HG02678 (cell line): ENCODE results near the gene GGPS1.
"Not testable (repeated sequence)": the region's sequence is repeated elsewhere in the genome, so short reads cannot be mapped to it uniquely, and the experiment has no call there.

Experiments used
- ATAC-seq: cut with Tn5 transposase; IDR thresholded peaks from one replicate; pipeline ENCODE4 v1.9.1; 2021; ENCODE audit warnings: mild to moderate bottlenecking, moderate library complexity; ENCODE audit not compliant: unreplicated experiment

Gene GGPS1

DNA sequence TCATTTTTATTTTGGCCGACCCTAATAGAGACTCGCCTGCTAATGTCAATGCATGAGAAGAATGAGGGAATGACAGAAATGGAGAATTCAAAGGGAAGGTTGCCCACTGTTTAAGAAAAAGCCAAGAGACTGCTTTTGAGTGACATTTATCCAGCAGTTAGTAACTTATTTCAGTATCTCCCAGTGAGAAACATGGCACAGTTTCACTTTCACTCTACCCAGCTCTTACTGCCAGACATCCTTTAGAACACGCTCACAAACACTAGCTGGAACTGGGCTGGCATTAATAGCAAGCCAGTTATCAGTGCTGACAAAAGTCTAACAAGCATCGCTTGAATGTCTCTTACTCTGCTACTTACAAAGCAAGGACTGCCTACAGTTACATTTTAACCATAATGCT is 8.5 kb downstream of the GGPS1 start:
- no peak for ATAC-seq

DNA sequence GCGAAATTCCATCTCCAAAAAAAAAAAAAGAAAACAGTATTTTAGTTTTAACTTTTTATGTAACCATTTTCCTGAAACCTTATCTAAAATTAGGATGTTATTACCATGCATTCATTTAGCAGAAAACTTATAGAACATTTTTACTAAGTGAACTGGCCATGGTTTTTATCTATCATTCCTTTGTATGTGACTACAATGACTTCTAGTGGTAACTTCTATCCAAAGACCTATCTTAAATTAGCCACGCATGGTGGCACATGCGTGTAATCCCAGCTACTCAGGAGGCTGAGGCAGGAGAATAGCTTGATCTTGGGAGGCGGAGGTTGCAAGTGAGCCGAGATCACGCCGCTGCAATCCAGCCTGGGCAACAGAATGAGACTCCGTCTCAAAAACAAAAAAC is 11.4 kb downstream of the GGPS1 start:
- ATAC-seq = no peak

DNA sequence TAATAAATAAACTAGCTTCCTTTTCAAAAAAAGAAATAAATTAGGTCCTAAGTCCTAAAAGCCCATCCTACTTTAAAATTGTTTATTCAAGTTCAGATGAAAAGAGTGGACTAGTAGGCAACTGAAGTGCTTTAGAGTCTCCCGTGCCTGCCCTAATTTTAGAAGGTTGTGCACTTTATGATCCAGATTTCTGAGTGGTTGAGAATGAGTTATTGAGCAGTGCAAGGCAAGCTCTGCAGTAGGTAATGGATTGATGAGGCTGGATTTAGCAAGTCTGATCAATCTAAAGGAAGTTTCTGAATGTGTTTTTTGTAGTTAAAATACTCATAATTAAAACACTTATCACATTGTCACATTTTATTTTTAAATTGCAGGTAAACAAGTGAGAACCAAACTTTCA is 13.0 kb downstream of the GGPS1 start:
- no peak for ATAC-seq

DNA sequence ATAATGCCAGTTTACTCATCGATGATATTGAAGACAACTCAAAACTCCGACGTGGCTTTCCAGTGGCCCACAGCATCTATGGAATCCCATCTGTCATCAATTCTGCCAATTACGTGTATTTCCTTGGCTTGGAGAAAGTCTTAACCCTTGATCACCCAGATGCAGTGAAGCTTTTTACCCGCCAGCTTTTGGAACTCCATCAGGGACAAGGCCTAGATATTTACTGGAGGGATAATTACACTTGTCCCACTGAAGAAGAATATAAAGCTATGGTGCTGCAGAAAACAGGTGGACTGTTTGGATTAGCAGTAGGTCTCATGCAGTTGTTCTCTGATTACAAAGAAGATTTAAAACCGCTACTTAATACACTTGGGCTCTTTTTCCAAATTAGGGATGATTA is 13.7 kb downstream of the GGPS1 start:
- no peak for ATAC-seq

DNA sequence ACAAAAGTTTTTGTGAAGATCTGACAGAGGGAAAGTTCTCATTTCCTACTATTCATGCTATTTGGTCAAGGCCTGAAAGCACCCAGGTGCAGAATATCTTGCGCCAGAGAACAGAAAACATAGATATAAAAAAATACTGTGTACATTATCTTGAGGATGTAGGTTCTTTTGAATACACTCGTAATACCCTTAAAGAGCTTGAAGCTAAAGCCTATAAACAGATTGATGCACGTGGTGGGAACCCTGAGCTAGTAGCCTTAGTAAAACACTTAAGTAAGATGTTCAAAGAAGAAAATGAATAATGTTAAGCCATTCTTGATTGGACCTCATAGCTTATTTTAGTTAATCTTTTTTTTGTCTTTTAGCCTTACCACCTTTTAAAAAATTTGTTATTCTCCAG is 14.1 kb downstream of the GGPS1 start:
- no peak for ATAC-seq

DNA sequence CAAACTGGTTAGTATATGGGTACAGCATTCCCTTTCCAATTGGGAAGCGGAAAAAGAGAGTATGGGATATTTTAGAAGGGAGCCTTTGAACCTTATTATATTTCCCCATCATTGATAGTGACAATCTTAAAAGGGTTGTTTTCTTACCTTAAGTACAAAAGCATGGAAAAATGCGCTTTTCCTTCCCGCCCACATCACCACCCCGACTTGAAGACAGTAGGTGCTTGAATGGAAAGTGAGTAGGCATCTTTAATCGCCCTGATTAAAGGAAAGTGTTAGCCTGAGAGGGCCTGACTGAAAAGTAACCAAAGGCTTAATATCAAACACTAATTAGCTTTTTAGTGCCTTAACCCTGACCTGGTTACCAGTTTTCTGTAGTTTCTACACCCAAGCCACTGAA is 15.4 kb downstream of the GGPS1 start:
- no peak for ATAC-seq

DNA sequence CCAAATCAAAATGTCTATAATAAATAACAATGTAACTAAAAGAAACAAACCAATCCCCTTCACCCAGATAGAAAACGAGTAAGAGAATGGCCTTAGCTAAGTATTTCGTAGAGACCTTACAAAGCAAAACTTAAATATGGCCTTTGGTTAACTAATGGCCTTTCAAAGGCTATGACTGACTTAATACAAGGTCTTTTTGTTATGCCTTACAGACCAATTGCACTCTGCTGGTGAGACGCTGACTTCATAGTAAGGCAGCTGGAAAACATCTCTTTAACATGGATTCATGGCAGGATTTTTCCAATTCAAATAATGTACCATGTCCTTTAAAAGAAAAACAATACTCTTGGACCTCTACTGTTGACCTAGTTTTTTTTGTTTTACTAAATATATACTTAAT is 23.1 kb downstream of the GGPS1 start:
- ATAC-seq = no peak

DNA sequence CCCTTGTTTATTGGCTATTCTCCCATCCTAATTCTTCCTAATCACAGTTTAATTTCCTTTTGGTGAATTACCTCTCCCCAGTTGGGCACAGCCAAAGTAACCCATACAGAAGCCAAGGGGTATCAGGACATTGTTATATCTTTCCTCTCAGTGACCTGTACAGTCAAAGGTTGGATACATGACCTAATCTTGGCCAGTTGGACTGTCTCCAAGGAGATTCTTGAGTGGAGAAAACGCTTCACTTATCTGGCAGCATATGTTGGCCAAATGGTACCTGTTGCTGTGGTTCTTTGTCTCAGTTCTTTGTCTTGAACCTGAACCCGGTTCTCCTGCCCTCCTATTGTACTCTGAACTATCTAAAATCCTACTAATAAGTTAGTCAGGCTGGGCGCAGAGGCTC is 23.5 kb downstream of the GGPS1 start:
- no peak for ATAC-seq

DNA sequence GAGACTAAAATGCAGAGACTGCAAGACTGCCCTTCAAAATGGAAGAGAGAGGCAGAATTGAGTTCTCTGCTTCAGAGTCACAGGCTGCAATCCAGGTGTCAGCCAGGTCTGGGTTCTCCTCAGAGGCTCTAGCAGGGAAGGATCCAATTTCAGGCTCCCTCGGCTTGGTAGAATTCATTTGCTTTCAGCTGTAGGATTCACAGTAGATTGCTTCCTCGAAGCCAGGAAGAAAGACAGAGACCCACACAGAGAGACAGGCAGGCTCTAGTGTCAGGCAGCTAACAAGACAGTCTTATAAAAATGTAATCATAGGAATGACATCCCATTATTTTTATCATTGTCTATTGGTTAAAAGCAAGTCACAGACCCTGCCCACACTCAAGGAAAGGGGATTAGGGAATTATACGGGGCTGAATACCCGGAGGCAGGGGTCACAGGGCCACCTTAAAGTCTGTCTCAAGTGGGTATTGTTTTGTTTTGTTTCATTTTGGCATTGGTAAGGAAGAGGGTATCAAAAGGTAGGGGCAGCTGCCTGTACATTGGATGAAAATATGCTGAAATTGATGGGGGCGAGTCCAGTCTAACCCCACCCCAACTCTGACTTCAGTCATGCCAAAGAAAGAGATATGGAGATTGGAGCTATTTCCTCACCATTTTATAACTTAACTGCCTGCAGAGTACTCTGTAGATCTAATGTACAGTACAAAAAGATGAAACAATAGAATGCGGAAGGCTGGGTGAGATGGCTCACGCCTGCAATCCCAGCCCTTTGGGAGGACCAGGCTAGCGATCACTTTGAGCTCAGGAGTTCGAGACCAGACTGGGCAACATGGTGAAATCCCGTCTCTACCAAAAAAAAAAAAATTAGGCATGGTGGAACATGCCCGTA is 29.4 kb downstream of the GGPS1 start:
- no peak for ATAC-seq

DNA sequence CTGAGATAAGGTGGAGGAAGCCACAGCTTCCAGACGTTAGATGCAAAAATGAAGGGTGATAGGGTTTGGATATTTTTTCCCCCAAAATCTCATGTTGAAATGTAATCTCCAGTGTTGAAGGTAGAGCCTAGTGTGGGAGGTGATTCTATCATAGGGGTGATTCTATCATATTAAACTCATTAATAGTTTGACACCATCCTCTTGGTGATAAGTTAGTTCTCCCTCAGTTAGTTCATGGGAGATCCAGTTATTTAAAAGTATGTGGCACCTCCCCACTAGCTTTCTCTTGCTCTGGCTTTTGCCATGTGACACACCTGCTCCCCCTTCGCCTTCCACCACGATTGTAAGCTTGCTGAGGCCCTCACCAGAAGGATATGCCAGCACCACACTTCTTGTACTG is 30.5 kb downstream of the GGPS1 start:
- no peak for ATAC-seq

DNA sequence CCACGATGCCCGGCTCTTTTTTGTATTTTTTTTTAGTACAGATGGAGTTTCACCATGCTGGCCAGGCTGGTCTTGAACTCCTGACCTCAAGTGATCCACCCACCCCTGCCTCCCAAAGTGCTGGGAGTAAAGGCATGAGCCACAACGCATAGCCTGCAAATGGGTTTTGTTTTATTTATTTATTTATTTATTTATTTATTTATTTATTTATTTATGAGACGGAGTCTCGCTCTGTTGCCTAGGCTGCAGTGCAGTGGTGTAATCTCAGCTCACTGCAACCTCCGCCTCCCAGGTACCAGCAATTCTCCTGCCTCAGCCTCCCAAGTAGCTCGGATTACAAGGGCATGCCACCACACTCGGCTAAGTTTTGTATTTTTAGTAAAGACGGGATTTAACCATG is 35.8 kb downstream of the GGPS1 start:
- not testable (repeated sequence) for ATAC-seq

DNA sequence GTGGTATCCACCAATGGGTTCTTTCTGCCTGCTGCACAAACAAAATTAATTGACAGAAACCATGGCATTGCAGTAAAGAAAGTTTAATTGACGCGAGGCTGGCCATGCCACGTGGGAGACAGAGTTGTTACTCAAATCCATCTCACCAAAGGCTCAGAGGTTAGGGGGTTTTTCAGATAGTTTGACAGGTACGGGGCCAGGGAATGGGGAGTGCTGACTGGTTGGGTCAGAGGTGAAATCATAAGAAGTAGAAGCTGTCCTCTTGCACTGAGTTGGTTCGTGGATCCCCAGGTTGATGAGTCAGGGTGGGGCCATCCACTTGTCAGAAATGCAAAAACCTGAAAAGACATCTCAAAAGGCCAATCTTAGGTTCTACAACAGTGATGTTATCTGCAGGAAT is 37.9 kb downstream of the GGPS1 start:
- no peak for ATAC-seq

DNA sequence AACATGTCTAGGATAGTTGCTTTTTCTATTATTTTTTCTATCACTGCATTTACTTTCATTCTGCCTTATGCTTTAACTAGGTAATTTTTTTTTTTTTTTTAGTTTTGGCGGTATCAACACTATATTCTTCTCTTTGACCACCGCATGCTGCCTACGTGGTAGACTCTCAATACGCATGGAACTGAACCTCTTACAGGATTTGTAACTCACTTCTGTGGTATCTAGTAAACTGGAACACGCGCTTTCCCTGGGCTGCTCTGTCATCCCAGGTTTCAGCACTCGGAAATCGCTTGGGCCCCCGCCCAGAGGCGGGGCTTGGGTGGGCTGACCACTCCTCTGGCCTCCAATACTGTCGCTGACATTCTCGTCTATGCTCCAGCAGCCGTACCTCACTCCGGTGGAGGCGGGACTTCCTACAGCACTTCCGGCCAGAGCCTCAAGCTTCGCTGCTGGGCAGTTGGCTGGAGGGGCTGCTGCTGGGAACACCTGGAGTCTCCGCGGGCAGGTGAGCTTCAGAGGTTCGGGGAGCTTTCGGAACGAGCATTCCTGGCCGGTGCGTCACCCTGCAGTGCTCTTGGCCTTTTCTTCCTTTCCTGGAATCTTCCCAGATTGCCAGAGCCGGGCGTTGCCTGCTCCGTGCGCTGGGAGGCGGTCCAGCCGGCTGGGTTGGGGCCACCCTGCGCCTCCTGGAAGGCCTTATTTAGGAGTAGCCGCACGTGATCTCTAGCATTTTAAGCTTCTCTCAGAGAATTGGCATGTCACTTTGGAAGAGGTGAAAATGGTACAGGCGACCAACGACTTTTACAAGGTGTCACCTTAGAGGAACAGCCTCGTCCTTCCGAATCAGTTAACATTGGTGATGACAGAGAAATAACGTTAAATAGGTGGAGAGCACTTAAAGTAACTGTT is 38.9 kb downstream of the GGPS1 start, which contains the start of gene TBCE:
TSS of gene TBCE (plus strand) at position 428 of the 909 bp plus-strand sequence. CDS start 12,623 bp downstream, outside the sequence.
- ATAC-seq = peak; percentile 100

DNA sequence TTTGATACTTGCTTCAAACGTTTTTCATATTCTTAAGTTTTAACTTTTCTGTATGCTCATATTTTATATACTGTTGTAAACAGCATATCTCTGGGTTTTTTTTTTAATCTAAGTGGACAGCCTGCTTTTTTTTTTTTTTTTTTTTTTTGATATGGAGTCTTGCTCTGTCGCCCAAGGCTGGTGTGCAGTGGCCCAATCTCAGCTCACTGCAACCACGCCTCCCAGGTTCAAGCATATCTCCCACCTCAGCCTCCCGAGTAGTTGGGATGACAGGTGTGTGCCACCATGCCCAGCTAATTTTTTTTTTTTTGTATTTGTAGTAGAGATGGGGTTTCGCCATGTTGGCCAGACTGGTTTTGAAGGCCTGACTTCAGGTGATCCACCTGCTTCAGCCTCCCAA is 40.1 kb downstream of the GGPS1 start:
- ATAC-seq = no peak

DNA sequence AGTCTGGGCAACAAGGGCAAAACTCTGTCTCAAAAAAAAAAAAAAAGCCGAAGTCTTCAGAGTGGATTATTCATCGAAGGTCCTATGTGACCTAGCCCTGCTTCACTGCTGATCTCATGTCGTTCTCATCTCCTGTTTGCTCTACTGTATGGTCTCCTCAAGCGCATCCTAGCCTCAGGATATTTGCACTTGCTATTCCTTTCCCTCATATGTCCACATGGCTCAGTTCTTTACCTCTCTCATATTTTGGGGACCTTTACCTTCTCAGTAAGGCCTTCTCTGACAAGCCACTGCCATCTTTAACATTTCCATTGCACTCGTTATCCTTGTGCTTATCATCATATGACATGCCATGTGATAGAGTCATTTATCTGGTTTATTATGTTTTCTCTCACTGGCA is 41.4 kb downstream of the GGPS1 start:
- no peak for ATAC-seq

DNA sequence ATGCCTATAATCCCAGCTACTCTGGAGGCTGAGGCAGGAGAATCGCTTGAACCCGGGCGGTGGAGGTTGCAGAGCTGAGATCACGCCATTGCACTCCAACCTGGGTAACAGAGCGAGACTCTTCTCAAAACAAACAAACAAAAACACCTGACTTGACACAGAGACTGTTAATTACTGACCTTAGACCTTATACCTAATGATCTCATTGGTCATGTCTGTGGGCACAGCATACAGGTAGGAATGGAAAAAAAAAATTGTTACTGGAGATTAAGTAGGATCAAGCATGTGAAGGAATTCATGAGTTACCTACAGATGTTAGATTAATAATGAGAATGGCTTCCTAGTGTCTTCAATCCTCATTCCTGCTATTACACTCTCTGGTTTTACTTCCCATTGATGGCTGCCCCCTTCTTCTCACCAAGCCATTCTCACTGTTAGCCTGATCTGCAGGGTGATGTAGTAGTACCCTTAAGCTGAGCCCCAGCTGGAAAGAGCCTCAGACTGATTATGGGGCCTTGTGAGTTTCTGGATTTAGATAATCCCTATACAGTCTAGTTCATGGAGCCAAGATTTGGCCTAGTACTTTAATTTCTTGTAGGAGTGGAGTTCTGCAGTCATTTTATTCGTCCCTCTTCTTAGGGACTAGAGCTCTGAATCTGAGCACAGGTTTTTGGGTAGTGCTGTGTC is 47.7 kb downstream of the GGPS1 start:
- no peak for ATAC-seq

DNA sequence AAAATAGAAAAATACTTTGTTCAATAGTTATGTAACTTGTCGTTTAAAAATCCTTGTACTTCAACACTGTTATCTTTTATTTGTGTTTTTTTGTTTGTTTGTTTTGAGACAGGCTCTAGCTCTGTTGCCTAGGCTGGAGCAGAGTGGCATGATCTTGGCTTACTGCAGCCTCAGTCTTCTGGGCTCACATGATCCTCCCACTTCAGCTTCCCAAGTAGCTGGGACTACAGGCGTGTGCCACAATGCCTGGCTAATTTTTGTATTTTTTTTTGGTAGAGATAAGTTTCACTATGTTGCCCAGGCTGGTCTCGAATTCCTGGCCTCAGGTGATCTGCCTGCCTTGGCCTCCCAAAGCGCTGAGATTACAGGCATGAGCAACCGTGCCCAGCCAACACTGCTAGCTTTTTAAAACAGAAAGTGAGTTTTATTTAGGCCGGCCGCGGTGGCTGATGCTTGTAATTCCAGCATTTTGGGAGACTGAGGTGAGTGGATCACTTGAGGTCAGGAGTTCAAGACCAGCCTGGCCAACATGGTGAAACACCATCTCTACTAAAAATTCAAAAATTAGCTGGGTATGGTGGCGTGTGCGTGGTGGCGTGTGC is 49.9 kb downstream of the GGPS1 start:
- not testable (repeated sequence) for ATAC-seq

DNA sequence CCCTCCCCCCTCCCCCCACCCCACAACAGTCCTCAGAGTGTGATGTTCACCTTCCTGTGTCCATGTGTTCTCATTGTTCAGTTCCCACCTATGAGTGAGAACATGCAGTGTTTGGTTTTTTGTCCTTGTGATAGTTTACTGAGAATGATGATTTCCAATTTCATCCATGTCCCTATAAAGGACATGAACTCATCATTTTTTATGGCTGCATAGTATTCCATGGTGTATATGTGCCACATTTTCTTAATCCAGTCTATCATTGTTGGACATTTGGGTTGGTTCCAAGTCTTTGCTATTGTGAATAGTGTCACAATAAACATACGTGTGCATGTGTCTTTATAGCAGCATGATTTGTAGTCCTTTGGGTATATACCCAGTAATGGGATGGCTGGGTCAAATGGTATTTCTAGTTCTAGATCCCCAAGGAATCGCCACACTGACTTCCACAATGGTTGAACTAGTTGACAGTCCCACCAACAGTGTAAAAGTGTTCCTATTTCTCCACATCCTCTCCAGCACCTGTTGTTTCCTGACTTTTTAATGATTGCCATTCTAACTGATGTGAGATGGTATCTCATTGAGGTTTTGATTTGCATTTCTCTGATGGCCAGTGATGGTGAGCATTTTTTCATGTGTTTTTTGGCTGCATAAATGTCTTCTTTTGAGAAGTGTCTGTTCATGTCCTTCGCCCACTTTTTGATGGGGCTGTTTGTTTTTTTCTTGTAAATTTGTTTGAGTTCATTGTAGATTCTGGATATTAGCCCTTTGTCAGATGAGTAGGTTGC is 53.8 kb downstream of the GGPS1 start:
- not testable (repeated sequence) for ATAC-seq

DNA sequence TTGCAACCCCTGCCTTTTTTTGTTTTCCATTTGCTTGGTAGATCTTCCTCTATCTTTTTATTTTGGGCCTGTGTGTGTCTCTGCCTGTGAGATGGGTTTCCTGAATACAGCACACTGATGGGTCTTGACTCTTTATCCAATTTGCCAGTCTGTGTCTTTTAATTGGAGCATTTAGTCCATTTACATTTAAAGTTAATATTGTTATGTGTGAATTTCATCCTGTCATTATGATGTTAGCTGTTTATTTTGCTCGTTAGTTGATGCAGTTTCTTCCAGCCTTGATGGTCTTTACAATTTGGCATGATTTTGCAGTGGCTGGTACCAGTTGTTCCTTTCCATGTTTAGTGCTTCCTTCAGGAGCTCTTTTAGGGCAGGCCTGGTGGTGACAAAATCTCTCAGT is 57.3 kb downstream of the GGPS1 start:
- ATAC-seq = not testable (repeated sequence)

DNA sequence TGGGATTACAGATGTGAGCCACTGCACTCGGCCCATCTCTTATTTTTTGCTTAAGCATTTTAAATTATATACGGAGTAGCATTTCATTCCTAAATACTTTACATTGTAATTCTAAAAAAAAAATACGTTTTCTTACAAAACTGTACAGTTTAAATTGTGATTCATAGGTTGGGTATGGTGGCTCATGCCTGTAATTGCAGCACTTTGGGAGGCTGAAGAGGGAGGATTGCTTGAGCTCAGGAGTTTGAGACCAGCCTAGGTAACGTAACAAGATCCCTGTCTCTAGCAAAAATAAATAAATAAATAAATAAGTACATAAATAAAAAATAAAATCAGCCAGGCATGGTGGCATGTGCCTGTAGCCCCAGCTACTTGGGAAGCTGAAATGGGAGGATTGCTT is 63.5 kb downstream of the GGPS1 start:
- ATAC-seq = no peak
